ENCODE results near the gene FBXO47. TPM values are rescaled to one million over a fixed set of nuclear protein-coding genes. Genes with fewer than 3 reads are reported as not detected.
A peak's percentile ranks its signal among the peaks of the same experiment; 100 is the strongest.

The FBXO47 gene
- total and polyA plus RNA-seq, 9 of the 15 experiments (the other 6 are each of a cell fraction or from before 2014, with no cell fraction given): not detected

GRCh38 chr17:38898812-38899348 is 68.3 kb downstream of the FBXO47 start:
- Histone ChIP-seq H2AFZ (ENCODE audit: low read depth, low read length) (no peak overlapping the region), H3K27ac (ENCODE audit: extremely low read depth, low read depth, low read length) (peak overlapping the region; percentile 62)
- POLR2A ChIA-PET: interaction anchor here (1.9 to 2.4 kb wide), 2 partner anchors 11 to 13 kb away, joined by 7 to 9 read pairs; no protein-coding TSS in a partner anchor
- TF ChIP-seq TEAD1 (CRISPR knock-in tag; IDR thresholded peaks at IDR 0.05) (no peak), BHLHE40 (IDR thresholded peaks at IDR 0.05; ENCODE audit: low read length) (no peak), ZNF121 (CRISPR knock-in tag; conservative IDR thresholded peaks at IDR 0.05) (no peak), NR2C1 (IDR thresholded peaks at IDR 0.05) (peak; percentile 60; the same call in 1 of the 2 replicates), NR2C1 (tag; IDR thresholded peaks at IDR 0.05) (peak; percentile 54; the same call in 1 of the 2 replicates), NBN (IDR thresholded peaks at IDR 0.05; ENCODE audit: low read depth) (no peak), TEAD4 (IDR thresholded peaks at IDR 0.05; ENCODE audit: low read length) (no peak), TEAD4 (CRISPR knock-in tag; IDR thresholded peaks at IDR 0.05; ENCODE audit: borderline replicate concordance) (no peak), U2AF1 (optimal IDR thresholded peaks at IDR 0.05; ENCODE audit: low read depth, low read length) (no peak), MTA1 (IDR thresholded peaks at IDR 0.05; ENCODE audit: borderline replicate concordance) (no peak), SRSF1 (IDR thresholded peaks at IDR 0.05; ENCODE audit: low read depth, low read length) (no peak)
- TF ChIP-seq, protein P1, sequence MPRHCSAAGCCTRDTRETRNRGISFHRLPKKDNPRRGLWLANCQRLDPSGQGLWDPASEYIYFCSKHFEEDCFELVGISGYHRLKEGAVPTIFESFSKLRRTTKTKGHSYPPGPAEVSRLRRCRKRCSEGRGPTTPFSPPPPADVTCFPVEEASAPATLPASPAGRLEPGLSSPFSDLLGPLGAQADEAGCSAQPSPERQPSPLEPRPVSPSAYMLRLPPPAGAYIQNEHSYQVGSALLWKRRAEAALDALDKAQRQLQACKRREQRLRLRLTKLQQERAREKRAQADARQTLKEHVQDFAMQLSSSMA (CRISPR knock-in tag; IDR thresholded peaks at IDR 0.05): no peak
- TF ChIP-seq, protein P2, sequence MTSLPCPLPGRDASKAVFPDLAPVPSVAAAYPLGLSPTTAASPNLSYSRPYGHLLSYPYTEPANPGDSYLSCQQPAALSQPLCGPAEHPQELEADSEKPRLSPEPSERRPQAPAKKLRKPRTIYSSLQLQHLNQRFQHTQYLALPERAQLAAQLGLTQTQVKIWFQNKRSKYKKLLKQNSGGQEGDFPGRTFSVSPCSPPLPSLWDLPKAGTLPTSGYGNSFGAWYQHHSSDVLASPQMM (CRISPR knock-in tag; IDR thresholded peaks at IDR 0.05): no peak
- TF ChIP-seq, protein P3, sequence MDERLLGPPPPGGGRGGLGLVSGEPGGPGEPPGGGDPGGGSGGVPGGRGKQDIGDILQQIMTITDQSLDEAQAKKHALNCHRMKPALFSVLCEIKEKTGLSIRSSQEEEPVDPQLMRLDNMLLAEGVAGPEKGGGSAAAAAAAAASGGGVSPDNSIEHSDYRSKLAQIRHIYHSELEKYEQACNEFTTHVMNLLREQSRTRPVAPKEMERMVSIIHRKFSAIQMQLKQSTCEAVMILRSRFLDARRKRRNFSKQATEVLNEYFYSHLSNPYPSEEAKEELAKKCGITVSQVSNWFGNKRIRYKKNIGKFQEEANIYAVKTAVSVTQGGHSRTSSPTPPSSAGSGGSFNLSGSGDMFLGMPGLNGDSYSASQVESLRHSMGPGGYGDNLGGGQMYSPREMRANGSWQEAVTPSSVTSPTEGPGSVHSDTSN (CRISPR knock-in tag; IDR thresholded peaks at IDR 0.05; ENCODE audit: low read depth): no peak
- TF ChIP-seq, protein P3 (tag; conservative IDR thresholded peaks at IDR 0.05; ENCODE audit: low read depth): no peak
- TF ChIP-seq, protein P4, sequence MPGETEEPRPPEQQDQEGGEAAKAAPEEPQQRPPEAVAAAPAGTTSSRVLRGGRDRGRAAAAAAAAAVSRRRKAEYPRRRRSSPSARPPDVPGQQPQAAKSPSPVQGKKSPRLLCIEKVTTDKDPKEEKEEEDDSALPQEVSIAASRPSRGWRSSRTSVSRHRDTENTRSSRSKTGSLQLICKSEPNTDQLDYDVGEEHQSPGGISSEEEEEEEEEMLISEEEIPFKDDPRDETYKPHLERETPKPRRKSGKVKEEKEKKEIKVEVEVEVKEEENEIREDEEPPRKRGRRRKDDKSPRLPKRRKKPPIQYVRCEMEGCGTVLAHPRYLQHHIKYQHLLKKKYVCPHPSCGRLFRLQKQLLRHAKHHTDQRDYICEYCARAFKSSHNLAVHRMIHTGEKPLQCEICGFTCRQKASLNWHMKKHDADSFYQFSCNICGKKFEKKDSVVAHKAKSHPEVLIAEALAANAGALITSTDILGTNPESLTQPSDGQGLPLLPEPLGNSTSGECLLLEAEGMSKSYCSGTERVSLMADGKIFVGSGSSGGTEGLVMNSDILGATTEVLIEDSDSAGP (CRISPR knock-in tag; IDR thresholded peaks at IDR 0.05): no peak
- TF ChIP-seq, protein P5, sequence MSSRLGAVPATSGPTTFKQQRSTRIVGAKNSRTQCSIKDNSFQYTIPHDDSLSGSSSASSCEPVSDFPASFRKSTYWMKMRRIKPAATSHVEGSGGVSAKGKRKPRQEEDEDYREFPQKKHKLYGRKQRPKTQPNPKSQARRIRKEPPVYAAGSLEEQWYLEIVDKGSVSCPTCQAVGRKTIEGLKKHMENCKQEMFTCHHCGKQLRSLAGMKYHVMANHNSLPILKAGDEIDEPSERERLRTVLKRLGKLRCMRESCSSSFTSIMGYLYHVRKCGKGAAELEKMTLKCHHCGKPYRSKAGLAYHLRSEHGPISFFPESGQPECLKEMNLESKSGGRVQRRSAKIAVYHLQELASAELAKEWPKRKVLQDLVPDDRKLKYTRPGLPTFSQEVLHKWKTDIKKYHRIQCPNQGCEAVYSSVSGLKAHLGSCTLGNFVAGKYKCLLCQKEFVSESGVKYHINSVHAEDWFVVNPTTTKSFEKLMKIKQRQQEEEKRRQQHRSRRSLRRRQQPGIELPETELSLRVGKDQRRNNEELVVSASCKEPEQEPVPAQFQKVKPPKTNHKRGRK (tag; IDR thresholded peaks at IDR 0.05): no peak

More at GRCh38 chr17:38898812-38899348, 68.3 kb downstream of the FBXO47 start:
- Histone ChIP-seq H3K4me3 (no peak overlapping the region), H3K4me1 (replicated peaks in 1 of 2; ENCODE audit: control insufficient read depth in 2 of 2, insufficient read depth in 2 of 2, low read length in 2 of 2) (peaks cover 45 to 50% of the 10 kb centered on the region in 2 experiments), H3K79me2 (ENCODE audit: control insufficient read depth, insufficient read depth, low read length) (peaks cover 26% of the 10 kb centered on the region), H3K9ac (ENCODE audit: insufficient read depth in 1 of 2, low read depth in 2 of 2, low read length in 2 of 2) (peak overlapping the region in 1 of 2 experiments; percentile 79; a peak in 2 of 4 replicates), H4K20me1 (replicated peaks; ENCODE audit: control insufficient read depth, insufficient read depth, low read length) (peaks cover 29% of the 10 kb centered on the region), H3K4me2 (ENCODE audit: insufficient read depth, low read length) (no peak overlapping the region), H3K27me3 (ENCODE audit: control insufficient read depth in 2 of 2, insufficient read depth in 2 of 2, low read length in 2 of 2) (no peaks in the 10 kb centered on the region), H3K36me3 (ENCODE audit: control insufficient read depth, insufficient read depth, low read length) (peaks cover 75% of the 10 kb centered on the region), H3K9me3 (replicated peaks; ENCODE audit: control insufficient read depth, insufficient read depth, low read depth, low read length) (no peaks in the 10 kb centered on the region), H3K9me1 (ENCODE audit: control insufficient read depth, insufficient read depth, low read length) (peaks cover 1% of the 10 kb centered on the region)
- no TSS peak for BruUV-seq (replicated peaks)
- 59% methylated on average over 8 of the region's 11 CpGs for WGBS (ENCODE audit: insufficient coverage, low coverage, missing lambda C conversion rate)
- ATAC-seq (peak; percentile 57), FAIRE-seq (peak; percentile 62), DNase-seq (ENCODE audit: extremely low read depth in 1 of 4, low spot score in 3 of 4) (peak; percentile 75 to 82 (median 79))
- in situ Hi-C loops (cut with MboI): no loop called here
- CTCF ChIA-PET (ENCODE audit: low intra/inter-chr PET ratio): no interaction called here
- intact Hi-C loops (cut with micrococcal nuclease): no loop called here

Measured in K562 (cell line).